ENCODE data around the gene OTUD7B.

DNA sequence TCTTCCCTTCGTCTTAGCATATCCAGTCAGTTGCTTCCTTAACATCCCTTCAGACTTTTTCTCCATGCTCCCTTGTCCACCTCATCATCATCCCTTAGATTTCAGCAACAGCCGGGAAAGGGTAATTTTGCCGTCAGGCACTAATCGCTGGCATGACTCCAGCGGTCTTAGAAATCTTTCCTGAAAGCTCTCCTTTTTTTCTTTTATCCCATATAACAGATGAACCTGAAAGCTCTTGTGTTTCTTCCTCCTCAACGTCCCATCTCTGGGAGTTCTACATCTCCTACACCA is 121.6 kb downstream of the OTUD7B start:
- TF ChIP-seq, protein P1, sequence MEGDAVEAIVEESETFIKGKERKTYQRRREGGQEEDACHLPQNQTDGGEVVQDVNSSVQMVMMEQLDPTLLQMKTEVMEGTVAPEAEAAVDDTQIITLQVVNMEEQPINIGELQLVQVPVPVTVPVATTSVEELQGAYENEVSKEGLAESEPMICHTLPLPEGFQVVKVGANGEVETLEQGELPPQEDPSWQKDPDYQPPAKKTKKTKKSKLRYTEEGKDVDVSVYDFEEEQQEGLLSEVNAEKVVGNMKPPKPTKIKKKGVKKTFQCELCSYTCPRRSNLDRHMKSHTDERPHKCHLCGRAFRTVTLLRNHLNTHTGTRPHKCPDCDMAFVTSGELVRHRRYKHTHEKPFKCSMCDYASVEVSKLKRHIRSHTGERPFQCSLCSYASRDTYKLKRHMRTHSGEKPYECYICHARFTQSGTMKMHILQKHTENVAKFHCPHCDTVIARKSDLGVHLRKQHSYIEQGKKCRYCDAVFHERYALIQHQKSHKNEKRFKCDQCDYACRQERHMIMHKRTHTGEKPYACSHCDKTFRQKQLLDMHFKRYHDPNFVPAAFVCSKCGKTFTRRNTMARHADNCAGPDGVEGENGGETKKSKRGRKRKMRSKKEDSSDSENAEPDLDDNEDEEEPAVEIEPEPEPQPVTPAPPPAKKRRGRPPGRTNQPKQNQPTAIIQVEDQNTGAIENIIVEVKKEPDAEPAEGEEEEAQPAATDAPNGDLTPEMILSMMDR (IDR thresholded peaks at IDR 0.05): no peak
- no peak for TF ChIP-seq POLR2AphosphoS5 (IDR thresholded peaks at IDR 0.05)

All from sigmoid colon (tissue), 4 donors.